HG02852 (cell line): ENCODE measurements around the gene GABBR1.
"Not testable (repeated sequence)": the region's sequence is repeated elsewhere in the genome, so short reads cannot be mapped to it uniquely, and the experiment has no call there.

Source experiments
- ATAC-seq: cut with Tn5 transposase; IDR thresholded peaks from one replicate; pipeline ENCODE4 v1.9.1; 2021; ENCODE audit warnings: mild to moderate bottlenecking, moderate library complexity; ENCODE audit not compliant: unreplicated experiment

Gene GABBR1

GRCh38 chr6:29632789-29633533 is at the start of gene GABBR1:
TSS of gene GABBR1 (minus strand) at chr6:29633183. CDS start at chr6:29632385, 798 bp downstream.
- ATAC-seq = peak; percentile 71

GRCh38 chr6:29681811-29682210 is 48.8 kb upstream of the GABBR1 start:
- ATAC-seq = no peak

- no peak for ATAC-seq
Measured at GRCh38 chr6:29680904-29681303, 47.9 kb upstream of the GABBR1 start, which contains the start of gene ZFP57. TSS of gene ZFP57 (minus strand) at chr6:29681152. CDS start at chr6:29677003, 4,149 bp downstream.

- no peak for ATAC-seq
Measured at GRCh38 chr6:29680416-29680815, 47.4 kb upstream of the GABBR1 start.

- ATAC-seq = no peak
Measured at GRCh38 chr6:29679962-29680361, 47.0 kb upstream of the GABBR1 start.

GRCh38 chr6:29678114-29678513 is 45.1 kb upstream of the GABBR1 start:
- no peak for ATAC-seq

GRCh38 chr6:29676981-29677601 is 44.1 kb upstream of the GABBR1 start:
- ATAC-seq = no peak

GRCh38 chr6:29675561-29675960 is 42.6 kb upstream of the GABBR1 start:
- no peak for ATAC-seq

- ATAC-seq = no peak
Measured at GRCh38 chr6:29674008-29674407, 41.0 kb upstream of the GABBR1 start.

- ATAC-seq = no peak
Measured at GRCh38 chr6:29673161-29673560, 40.2 kb upstream of the GABBR1 start.

- ATAC-seq = not testable (repeated sequence)
Measured at GRCh38 chr6:29672116-29672515, 39.1 kb upstream of the GABBR1 start.

- no peak for ATAC-seq
Measured at GRCh38 chr6:29671026-29671425, 38.0 kb upstream of the GABBR1 start.

GRCh38 chr6:29667158-29667557 is 34.2 kb upstream of the GABBR1 start:
- no peak for ATAC-seq

GRCh38 chr6:29666826-29667130 is 33.8 kb upstream of the GABBR1 start:
- no peak for ATAC-seq

GRCh38 chr6:29665942-29666825 is 33.2 kb upstream of the GABBR1 start:
- ATAC-seq = no peak

GRCh38 chr6:29663300-29664042 is 30.5 kb upstream of the GABBR1 start:
- no peak for ATAC-seq

- not testable (repeated sequence) for ATAC-seq
Measured at GRCh38 chr6:29661502-29662141, 28.6 kb upstream of the GABBR1 start.

- no peak for ATAC-seq
Measured at GRCh38 chr6:29661071-29661470, 28.1 kb upstream of the GABBR1 start.

- no peak for ATAC-seq
Measured at GRCh38 chr6:29656798-29657197, 23.8 kb upstream of the GABBR1 start, which contains the start of gene MOG. TSS of gene MOG (plus strand) at chr6:29657092. CDS start at chr6:29657210, 118 bp downstream.

GRCh38 chr6:29656157-29656556 is 23.2 kb upstream of the GABBR1 start:
- ATAC-seq = no peak
